Subcutaneous adipose tissue (tissue), 4 donors: ENCODE measurements around the gene ZNF683. TPM values are rescaled to one million over a fixed set of nuclear protein-coding genes. Genes with fewer than 3 reads are reported as not detected.

Experiments
- total RNA-seq, 4 donors: library from RNA; depleted of rRNA; stranded (reverse); fragments of >200 nt; gene quantifications; one replicate each; pipeline ENCODE4 v1.1.0, GENCODE V29; 2016
- TF ChIP-seq, protein P1 (sequence below): fragments of 450-650 bp; IDR thresholded peaks from one replicate; pipeline ENCODE4 v1.5.1; 2016; ENCODE audit warnings: low read depth, mild to moderate bottlenecking, control low read depth, antibody characterized with exemption, moderate library complexity

The ZNF683 gene
- total RNA-seq, 4 donors from 2014 or later: not detected

- TF ChIP-seq, protein P1, sequence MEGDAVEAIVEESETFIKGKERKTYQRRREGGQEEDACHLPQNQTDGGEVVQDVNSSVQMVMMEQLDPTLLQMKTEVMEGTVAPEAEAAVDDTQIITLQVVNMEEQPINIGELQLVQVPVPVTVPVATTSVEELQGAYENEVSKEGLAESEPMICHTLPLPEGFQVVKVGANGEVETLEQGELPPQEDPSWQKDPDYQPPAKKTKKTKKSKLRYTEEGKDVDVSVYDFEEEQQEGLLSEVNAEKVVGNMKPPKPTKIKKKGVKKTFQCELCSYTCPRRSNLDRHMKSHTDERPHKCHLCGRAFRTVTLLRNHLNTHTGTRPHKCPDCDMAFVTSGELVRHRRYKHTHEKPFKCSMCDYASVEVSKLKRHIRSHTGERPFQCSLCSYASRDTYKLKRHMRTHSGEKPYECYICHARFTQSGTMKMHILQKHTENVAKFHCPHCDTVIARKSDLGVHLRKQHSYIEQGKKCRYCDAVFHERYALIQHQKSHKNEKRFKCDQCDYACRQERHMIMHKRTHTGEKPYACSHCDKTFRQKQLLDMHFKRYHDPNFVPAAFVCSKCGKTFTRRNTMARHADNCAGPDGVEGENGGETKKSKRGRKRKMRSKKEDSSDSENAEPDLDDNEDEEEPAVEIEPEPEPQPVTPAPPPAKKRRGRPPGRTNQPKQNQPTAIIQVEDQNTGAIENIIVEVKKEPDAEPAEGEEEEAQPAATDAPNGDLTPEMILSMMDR: no peak
Measured at GRCh38 chr1:26410706-26411623, 38.4 kb upstream of the ZNF683 start, which contains the start of gene LIN28A. TSS of gene LIN28A (plus strand) at chr1:26410817. CDS start at chr1:26410892, 75 bp downstream.

GRCh38 chr1:26409191-26409807 lies 36.7 kb upstream of the ZNF683 start:
- TF ChIP-seq, protein P1: no peak

DNA sequence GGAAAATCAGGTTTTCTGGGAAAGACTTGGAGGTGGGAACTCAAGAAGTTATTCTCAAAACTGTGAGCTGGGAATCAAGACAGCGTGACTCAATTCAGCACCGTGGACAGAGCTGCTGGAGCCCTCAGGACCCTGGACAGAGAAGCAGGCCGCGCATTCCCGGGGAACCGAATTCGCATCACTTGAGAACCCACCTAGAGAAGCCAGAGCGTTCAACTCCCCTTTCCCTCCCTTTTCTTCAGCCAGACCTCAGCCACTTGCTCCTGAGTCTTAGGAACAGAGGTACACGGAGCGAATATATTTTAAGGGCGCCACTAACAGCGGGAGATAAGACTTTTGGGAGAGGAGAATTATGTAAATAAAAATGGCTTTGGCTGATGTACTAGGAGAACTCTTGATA lies 36.1 kb upstream of the ZNF683 start:
- TF ChIP-seq, protein P1: no peak

GRCh38 chr1:26405281-26405915 lies 32.8 kb upstream of the ZNF683 start:
- TF ChIP-seq, protein P1: no peak

- TF ChIP-seq, protein P1: no peak
Measured at GRCh38 chr1:26404641-26405040, 32.1 kb upstream of the ZNF683 start.

GRCh38 chr1:26403656-26404055 lies 31.1 kb upstream of the ZNF683 start:
- TF ChIP-seq, protein P1: no peak

DNA sequence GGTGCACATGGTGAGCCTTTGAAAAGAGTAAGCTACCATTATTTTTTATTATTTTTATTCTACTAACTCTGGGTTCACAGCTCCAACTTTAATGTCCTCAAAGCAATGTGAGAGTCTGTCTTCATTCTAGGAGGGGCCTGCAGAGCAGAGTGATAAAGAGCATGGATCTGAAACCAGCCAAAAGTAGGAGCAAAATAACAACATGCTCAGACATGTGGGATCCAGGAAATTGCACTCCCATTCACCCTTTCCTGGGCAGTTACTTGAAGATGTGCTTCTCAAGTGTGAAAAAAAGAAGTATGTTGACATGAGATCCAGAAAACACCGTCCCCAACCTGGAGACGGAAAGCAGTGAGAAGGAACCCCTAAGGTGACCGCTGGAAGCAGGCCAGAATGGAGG lies 29.3 kb upstream of the ZNF683 start:
- TF ChIP-seq, protein P1: no peak
